Activated T-helper 17 cell treated with anti-CD3 and anti-CD28 coated beads, Interleukin-2, amount 50 U/mL, for 72 hours (primary cell): ENCODE data around the gene IGF2BP3. TPM values are rescaled to one million over a fixed set of nuclear protein-coding genes. Genes with fewer than 3 reads are reported as not detected.
"Not testable (repeated sequence)": the region's sequence is repeated elsewhere in the genome, so short reads cannot be mapped to it uniquely, and the experiment has no call there.

Source experiments
- ATAC-seq: fragments of 150-1000 bp; cut with Tn5 transposase; replicated peaks from 2 replicates; pipeline ENCODE4 v1.10.0; 2021; ENCODE audit warnings: mild to moderate bottlenecking, moderate library complexity
- H3K27ac Mint-ChIP-seq: one replicate; pipeline ENCODE4 v1.8.0; 2022; ENCODE audit warnings: mixed read lengths
- H3K27me3 Mint-ChIP-seq: one replicate; pipeline ENCODE4 v1.8.0; 2022; ENCODE audit warnings: mixed read lengths
- H3K36me3 Mint-ChIP-seq: one replicate; pipeline ENCODE4 v1.8.0; 2022; ENCODE audit warnings: low read depth, mild to moderate bottlenecking, mixed read lengths
- H3K4me1 Mint-ChIP-seq: one replicate; pipeline ENCODE4 v1.8.0; 2022; ENCODE audit warnings: mixed read lengths
- H3K4me3 Mint-ChIP-seq: one replicate; pipeline ENCODE4 v1.8.0; 2022; ENCODE audit warnings: mild to moderate bottlenecking, mixed read lengths
- H3K9me3 Mint-ChIP-seq: one replicate; pipeline ENCODE4 v1.8.0; 2022; ENCODE audit warnings: mixed read lengths
- total RNA-seq, 2 donors: library from RNA; stranded (reverse); gene quantifications; one replicate each; pipeline ENCODE4 v1.2.3, GENCODE V29; 2022

IGF2BP3 gene
- under 1 TPM; 0.42 to 0.67 TPM for total RNA-seq

DNA sequence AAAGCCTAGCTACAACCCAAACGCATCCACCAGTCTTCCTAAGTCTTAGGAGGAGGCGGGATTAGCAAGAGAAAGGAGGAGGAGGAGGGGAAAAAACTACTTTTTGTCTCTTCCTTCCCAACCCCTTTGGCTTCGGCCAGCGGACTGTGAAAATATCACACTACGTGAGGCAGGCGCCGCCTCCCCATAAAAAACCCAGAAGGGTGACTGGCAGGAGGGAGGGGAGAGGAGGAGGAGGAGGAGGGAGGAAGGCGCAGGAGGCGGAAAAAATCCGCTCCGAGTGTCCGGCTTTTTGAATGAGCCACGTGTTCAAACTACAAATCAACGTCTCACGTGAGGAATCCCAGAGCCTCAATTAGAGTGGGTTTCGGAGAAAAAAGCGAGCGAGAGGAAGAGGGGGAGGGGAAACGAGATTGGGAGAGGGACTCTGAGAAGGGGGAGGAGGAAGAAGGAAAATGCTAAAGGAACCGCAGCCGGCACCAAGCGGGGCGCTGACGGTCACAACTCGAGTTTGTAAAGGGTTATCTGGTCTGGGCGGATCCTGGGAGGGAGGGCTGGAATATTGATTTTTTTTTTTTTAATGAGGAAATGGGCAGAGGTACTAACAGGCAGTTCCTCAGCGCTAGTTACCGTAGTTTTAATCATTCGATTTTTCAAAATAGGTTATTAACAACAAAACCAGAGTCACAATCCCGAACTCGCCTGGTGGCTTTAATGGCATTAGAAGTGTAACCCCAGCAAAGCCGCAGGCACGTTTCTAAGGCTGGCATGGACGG is at the start of gene IGF2BP3:
Gene IGF2BP3, minus strand, starts transcription at position 162 of the 776 bp plus-strand sequence. CDS start 381 bp downstream, outside the sequence.
- ATAC-seq: peak; percentile 33
- H3K27me3 Mint-ChIP-seq: peaks cover 60% of the 10 kb centered on the region

DNA sequence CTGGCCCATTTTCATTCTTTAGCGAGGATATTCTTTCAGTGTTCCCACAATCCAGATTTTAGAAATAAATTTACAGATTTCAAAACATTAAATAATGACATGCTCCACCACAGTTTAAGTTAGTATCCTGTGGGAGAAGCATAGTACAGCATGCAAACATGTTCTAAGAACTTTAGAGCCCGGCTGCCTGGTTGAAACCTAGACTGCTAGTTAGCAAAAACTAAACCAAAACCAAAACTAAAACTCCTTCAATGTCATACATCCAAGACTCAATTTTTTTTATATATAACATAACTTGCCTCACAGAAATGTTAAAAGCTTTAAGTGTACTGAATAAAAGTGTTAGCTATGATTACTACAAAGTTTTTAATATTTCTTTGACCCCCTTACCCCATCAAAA is 44.5 kb upstream of the IGF2BP3 start:
- H3K4me3 Mint-ChIP-seq: peak overlapping the region; percentile 22
- H3K36me3 Mint-ChIP-seq: peaks cover 100% of the 10 kb centered on the region
- ATAC-seq: peak; percentile 84
- peaks cover 6% of the 10 kb centered on the region for H3K4me1 Mint-ChIP-seq
- no peaks in the 10 kb centered on the region for H3K27me3 Mint-ChIP-seq
- H3K9me3 Mint-ChIP-seq: no peaks in the 10 kb centered on the region
- peak overlapping the region; percentile 52 for H3K27ac Mint-ChIP-seq

More for the DNA sequence above, at the start of gene IGF2BP3:
- H3K36me3 Mint-ChIP-seq: peaks cover 17% of the 10 kb centered on the region
- H3K4me1 Mint-ChIP-seq: peaks cover 18% of the 10 kb centered on the region
- H3K27ac Mint-ChIP-seq: peak within 1 kb of the TSS; percentile 73
- peak within 1 kb of the TSS; percentile 81 for H3K4me3 Mint-ChIP-seq
- H3K9me3 Mint-ChIP-seq: no peaks in the 10 kb centered on the region

DNA sequence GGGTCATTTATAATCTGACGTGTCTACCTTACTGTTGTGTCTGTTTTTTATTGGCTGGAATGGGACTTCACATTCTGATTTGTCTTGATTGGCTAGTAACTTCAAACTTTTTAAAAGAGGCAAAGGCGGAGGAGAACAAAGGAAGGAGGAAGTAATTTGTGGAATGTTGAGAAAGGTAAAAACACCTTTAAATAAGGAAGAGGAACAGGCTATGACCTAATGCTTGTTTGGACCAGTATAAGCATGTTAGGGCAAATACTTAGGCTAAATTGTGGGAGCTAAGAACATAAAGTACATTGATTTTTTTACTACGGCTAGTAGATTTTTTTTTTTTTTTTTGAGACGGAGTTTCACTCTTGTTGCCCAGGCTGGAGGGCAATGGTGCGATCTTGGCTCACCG is 43.5 kb upstream of the IGF2BP3 start:
- not testable (repeated sequence) for H3K4me1 Mint-ChIP-seq, H3K27me3 Mint-ChIP-seq, H3K4me3 Mint-ChIP-seq, H3K9me3 Mint-ChIP-seq, ATAC-seq
- peak overlapping the region; percentile 34 for H3K27ac Mint-ChIP-seq
- peaks cover 100% of the 10 kb centered on the region for H3K36me3 Mint-ChIP-seq

GRCh38 chr7:23494009-23494408 is 23.7 kb upstream of the IGF2BP3 start:
- Mint-ChIP-seq H3K4me3 (no peak overlapping the region), H3K27me3 (no peaks in the 10 kb centered on the region)

GRCh38 chr7:23491502-23491901 is 21.2 kb upstream of the IGF2BP3 start:
- Mint-ChIP-seq H3K9me3 (no peaks in the 10 kb centered on the region), H3K36me3 (no peaks in the 10 kb centered on the region), H3K4me3 (peak overlapping the region; percentile 79), H3K27ac (no peak overlapping the region), H3K4me1 (no peaks in the 10 kb centered on the region), H3K27me3 (no peaks in the 10 kb centered on the region)
- ATAC-seq: no peak

More at GRCh38 chr7:23494009-23494408, 23.7 kb upstream of the IGF2BP3 start:
- no peak for ATAC-seq
- Mint-ChIP-seq H3K27ac (no peak overlapping the region), H3K4me1 (no peaks in the 10 kb centered on the region), H3K9me3 (no peaks in the 10 kb centered on the region), H3K36me3 (no peaks in the 10 kb centered on the region)

GRCh38 chr7:23490357-23491135 is 20.3 kb upstream of the IGF2BP3 start:
- no peaks in the 10 kb centered on the region for H3K9me3 Mint-ChIP-seq
- H3K4me3 Mint-ChIP-seq: peak overlapping the region; percentile 79
- no peaks in the 10 kb centered on the region for H3K4me1 Mint-ChIP-seq
- peak; percentile 87 for ATAC-seq
- H3K36me3 Mint-ChIP-seq: no peaks in the 10 kb centered on the region
- H3K27ac Mint-ChIP-seq: peak overlapping the region; percentile 79
- no peaks in the 10 kb centered on the region for H3K27me3 Mint-ChIP-seq

- H3K27ac Mint-ChIP-seq, H3K4me3 Mint-ChIP-seq, H3K9me3 Mint-ChIP-seq, H3K4me1 Mint-ChIP-seq, H3K36me3 Mint-ChIP-seq, ATAC-seq, H3K27me3 Mint-ChIP-seq: not testable (repeated sequence)
Observed at GRCh38 chr7:23488714-23489113, 18.4 kb upstream of the IGF2BP3 start.

GRCh38 chr7:23487670-23488069 is 17.4 kb upstream of the IGF2BP3 start:
- no peak overlapping the region for H3K27ac Mint-ChIP-seq
- H3K9me3 Mint-ChIP-seq: no peaks in the 10 kb centered on the region
- no peaks in the 10 kb centered on the region for H3K27me3 Mint-ChIP-seq
- no peaks in the 10 kb centered on the region for H3K4me1 Mint-ChIP-seq
- no peak for ATAC-seq
- no peaks in the 10 kb centered on the region for H3K36me3 Mint-ChIP-seq
- H3K4me3 Mint-ChIP-seq: no peak overlapping the region

- H3K4me3 Mint-ChIP-seq: no peak overlapping the region
- H3K27me3 Mint-ChIP-seq: peaks cover 7% of the 10 kb centered on the region
- H3K9me3 Mint-ChIP-seq: no peaks in the 10 kb centered on the region
- no peaks in the 10 kb centered on the region for H3K36me3 Mint-ChIP-seq
- no peak overlapping the region for H3K27ac Mint-ChIP-seq
- ATAC-seq: no peak
- H3K4me1 Mint-ChIP-seq: no peaks in the 10 kb centered on the region
Observed at GRCh38 chr7:23486002-23486773, 15.9 kb upstream of the IGF2BP3 start.

GRCh38 chr7:23482686-23483085 is 12.4 kb upstream of the IGF2BP3 start:
- Mint-ChIP-seq H3K27ac (no peak overlapping the region), H3K36me3 (no peaks in the 10 kb centered on the region), H3K27me3 (peaks cover 20% of the 10 kb centered on the region), H3K4me3 (no peak overlapping the region), H3K9me3 (no peaks in the 10 kb centered on the region), H3K4me1 (no peaks in the 10 kb centered on the region)
- no peak for ATAC-seq

DNA sequence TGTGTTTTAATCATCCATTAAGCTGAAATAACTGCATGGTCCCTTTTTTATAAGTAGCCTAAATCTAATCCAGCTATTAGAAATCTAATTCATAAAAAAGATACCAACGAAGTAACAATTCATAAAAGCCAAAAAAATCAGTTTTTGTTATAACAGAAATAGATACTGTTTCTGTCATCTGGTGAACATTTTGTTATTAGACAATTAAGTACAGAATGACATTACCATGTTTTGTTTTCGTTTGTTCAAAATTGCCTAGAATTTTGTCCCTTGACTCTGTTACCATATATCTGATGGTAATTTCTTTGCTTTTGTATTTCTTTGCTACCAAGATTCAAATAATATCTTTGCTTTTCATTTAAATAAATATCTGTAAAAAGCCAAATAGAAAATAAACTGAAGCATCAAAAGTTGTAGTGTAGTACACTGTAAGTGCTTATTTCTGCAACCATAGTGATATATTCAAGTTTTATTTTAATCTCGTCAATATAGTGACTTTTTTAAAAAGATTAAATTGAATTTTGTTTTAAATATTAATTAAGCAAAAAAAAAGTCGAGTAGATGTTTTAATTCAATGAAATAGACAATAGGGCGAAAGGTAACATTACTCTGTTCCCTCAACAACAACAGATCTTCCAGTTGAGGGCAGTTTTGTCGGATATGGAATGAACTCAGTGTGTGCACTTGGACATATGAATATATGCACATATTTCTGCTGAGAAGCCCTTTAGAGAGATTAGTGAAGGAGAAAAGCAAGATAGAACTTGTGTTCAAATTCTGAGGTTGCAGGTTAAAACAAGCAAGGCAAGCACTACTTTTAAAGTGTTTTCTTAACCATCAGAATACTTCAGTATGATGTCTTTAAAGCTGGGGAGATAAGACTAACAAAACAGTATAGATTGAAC is 7.9 kb upstream of the IGF2BP3 start:
- H3K9me3 Mint-ChIP-seq: no peaks in the 10 kb centered on the region
- no peak overlapping the region for H3K4me3 Mint-ChIP-seq
- peaks cover 5% of the 10 kb centered on the region for H3K36me3 Mint-ChIP-seq
- peaks cover 45% of the 10 kb centered on the region for H3K27me3 Mint-ChIP-seq
- no peak overlapping the region for H3K27ac Mint-ChIP-seq
- no peak for ATAC-seq
- H3K4me1 Mint-ChIP-seq: no peaks in the 10 kb centered on the region

- H3K4me1 Mint-ChIP-seq: no peaks in the 10 kb centered on the region
- no peaks in the 10 kb centered on the region for H3K9me3 Mint-ChIP-seq
- H3K27me3 Mint-ChIP-seq: peaks cover 50% of the 10 kb centered on the region
- no peak overlapping the region for H3K4me3 Mint-ChIP-seq
- peaks cover 5% of the 10 kb centered on the region for H3K36me3 Mint-ChIP-seq
- no peak overlapping the region for H3K27ac Mint-ChIP-seq
- ATAC-seq: no peak
Observed at GRCh38 chr7:23477157-23477499, 6.8 kb upstream of the IGF2BP3 start.

- no peaks in the 10 kb centered on the region for H3K4me1 Mint-ChIP-seq
- H3K27ac Mint-ChIP-seq: no peak overlapping the region
- H3K36me3 Mint-ChIP-seq: peaks cover 5% of the 10 kb centered on the region
- ATAC-seq: no peak
- peaks cover 54% of the 10 kb centered on the region for H3K27me3 Mint-ChIP-seq
- no peaks in the 10 kb centered on the region for H3K9me3 Mint-ChIP-seq
- no peak overlapping the region for H3K4me3 Mint-ChIP-seq
Observed at GRCh38 chr7:23476286-23477156, 6.2 kb upstream of the IGF2BP3 start.
